HEK293 (cell line): ENCODE results near the gene S100PBP.
"Not testable (repeated sequence)": the region's sequence is repeated elsewhere in the genome, so short reads cannot be mapped to it uniquely, and the experiment has no call there.

ENCODE experiments used
- EGR2 ChIP-seq: fragments of 450-650 bp; formaldehyde crosslinking; IDR thresholded peaks from 2 replicates; pipeline ENCODE4 v1.5.1; 2016; ENCODE audit warnings: low read depth, missing biosample characterization, missing genetic modification characterization
- ZBTB21 ChIP-seq: fragments of 450-650 bp; formaldehyde crosslinking; IDR thresholded peaks from 2 replicates; pipeline ENCODE4 v1.5.1; 2017; ENCODE audit warnings: missing biosample characterization, missing genetic modification characterization
- ZBTB26 ChIP-seq: fragments of 450-650 bp; formaldehyde crosslinking; optimal IDR thresholded peaks from 2 replicates; pipeline ENCODE3; 2016; ENCODE audit warnings: missing biosample characterization, mild to moderate bottlenecking, missing genetic modification characterization
- ZNF146 ChIP-seq: fragments of 450-650 bp; formaldehyde crosslinking; IDR thresholded peaks from 2 replicates; pipeline ENCODE4 v1.5.1; 2016; ENCODE audit warnings: missing biosample characterization, missing genetic modification characterization
- ZNF221 ChIP-seq: fragments of 450-650 bp; formaldehyde crosslinking; IDR thresholded peaks from 2 replicates; pipeline ENCODE4 v1.5.1; 2017; ENCODE audit warnings: missing biosample characterization, missing genetic modification characterization, borderline replicate concordance
- ZNF292 ChIP-seq: fragments of 450-650 bp; formaldehyde crosslinking; IDR thresholded peaks from 2 replicates; pipeline ENCODE4 v1.5.1; 2016; ENCODE audit warnings: low read depth, missing biosample characterization, missing genetic modification characterization, borderline replicate concordance
- ZNF529 ChIP-seq: fragments of 450-650 bp; formaldehyde crosslinking; IDR thresholded peaks from 2 replicates; pipeline ENCODE4 v1.5.1; 2017; ENCODE audit warnings: missing genetic modification characterization, missing biosample characterization; ENCODE audit not compliant: insufficient replicate concordance
- ZNF658 ChIP-seq: fragments of 450-650 bp; formaldehyde crosslinking; IDR thresholded peaks from 2 replicates; pipeline ENCODE4; 2016; ENCODE audit warnings: missing biosample characterization, missing genetic modification characterization
- TF ChIP-seq, protein P1 (sequence below): fragments of 450-650 bp; formaldehyde crosslinking; IDR thresholded peaks from 2 replicates; pipeline ENCODE4 v1.5.0; 2017; ENCODE audit warnings: missing biosample characterization, missing genetic modification characterization, borderline replicate concordance
- TF ChIP-seq, protein P2 (sequence below): fragments of 450-650 bp; formaldehyde crosslinking; IDR thresholded peaks from 2 replicates; pipeline ENCODE4 v1.5.1; 2016; ENCODE audit warnings: missing biosample characterization, missing genetic modification characterization
- TF ChIP-seq, protein P3 (sequence below): fragments of 450-650 bp; formaldehyde crosslinking; IDR thresholded peaks from 2 replicates; pipeline ENCODE4 v1.5.1; 2016; ENCODE audit warnings: missing biosample characterization, missing genetic modification characterization
- TF ChIP-seq, protein P4 (sequence below): fragments of 450-650 bp; IDR thresholded peaks from 2 replicates; pipeline ENCODE4 v1.5.1; 2018; ENCODE audit warnings: missing biosample characterization, mild to moderate bottlenecking, missing genetic modification characterization

- TF ChIP-seq, protein P1, sequence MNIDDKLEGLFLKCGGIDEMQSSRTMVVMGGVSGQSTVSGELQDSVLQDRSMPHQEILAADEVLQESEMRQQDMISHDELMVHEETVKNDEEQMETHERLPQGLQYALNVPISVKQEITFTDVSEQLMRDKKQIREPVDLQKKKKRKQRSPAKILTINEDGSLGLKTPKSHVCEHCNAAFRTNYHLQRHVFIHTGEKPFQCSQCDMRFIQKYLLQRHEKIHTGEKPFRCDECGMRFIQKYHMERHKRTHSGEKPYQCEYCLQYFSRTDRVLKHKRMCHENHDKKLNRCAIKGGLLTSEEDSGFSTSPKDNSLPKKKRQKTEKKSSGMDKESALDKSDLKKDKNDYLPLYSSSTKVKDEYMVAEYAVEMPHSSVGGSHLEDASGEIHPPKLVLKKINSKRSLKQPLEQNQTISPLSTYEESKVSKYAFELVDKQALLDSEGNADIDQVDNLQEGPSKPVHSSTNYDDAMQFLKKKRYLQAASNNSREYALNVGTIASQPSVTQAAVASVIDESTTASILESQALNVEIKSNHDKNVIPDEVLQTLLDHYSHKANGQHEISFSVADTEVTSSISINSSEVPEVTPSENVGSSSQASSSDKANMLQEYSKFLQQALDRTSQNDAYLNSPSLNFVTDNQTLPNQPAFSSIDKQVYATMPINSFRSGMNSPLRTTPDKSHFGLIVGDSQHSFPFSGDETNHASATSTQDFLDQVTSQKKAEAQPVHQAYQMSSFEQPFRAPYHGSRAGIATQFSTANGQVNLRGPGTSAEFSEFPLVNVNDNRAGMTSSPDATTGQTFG (tag by site-specific recombination), result not testable (repeated sequence)
- TF ChIP-seq, protein P2, sequence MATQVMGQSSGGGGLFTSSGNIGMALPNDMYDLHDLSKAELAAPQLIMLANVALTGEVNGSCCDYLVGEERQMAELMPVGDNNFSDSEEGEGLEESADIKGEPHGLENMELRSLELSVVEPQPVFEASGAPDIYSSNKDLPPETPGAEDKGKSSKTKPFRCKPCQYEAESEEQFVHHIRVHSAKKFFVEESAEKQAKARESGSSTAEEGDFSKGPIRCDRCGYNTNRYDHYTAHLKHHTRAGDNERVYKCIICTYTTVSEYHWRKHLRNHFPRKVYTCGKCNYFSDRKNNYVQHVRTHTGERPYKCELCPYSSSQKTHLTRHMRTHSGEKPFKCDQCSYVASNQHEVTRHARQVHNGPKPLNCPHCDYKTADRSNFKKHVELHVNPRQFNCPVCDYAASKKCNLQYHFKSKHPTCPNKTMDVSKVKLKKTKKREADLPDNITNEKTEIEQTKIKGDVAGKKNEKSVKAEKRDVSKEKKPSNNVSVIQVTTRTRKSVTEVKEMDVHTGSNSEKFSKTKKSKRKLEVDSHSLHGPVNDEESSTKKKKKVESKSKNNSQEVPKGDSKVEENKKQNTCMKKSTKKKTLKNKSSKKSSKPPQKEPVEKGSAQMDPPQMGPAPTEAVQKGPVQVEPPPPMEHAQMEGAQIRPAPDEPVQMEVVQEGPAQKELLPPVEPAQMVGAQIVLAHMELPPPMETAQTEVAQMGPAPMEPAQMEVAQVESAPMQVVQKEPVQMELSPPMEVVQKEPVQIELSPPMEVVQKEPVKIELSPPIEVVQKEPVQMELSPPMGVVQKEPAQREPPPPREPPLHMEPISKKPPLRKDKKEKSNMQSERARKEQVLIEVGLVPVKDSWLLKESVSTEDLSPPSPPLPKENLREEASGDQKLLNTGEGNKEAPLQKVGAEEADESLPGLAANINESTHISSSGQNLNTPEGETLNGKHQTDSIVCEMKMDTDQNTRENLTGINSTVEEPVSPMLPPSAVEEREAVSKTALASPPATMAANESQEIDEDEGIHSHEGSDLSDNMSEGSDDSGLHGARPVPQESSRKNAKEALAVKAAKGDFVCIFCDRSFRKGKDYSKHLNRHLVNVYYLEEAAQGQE (tag by site-specific recombination), result not testable (repeated sequence)
- not testable (repeated sequence) for TF ChIP-seq ZNF658 (tag by site-specific recombination); ZNF529; ZNF292 (tag by site-specific recombination); ZNF146 (tag by site-specific recombination); ZBTB21 (tag by site-specific recombination); EGR2 (tag by site-specific recombination); ZBTB26 (tag by site-specific recombination); ZNF221
- TF ChIP-seq, protein P3, sequence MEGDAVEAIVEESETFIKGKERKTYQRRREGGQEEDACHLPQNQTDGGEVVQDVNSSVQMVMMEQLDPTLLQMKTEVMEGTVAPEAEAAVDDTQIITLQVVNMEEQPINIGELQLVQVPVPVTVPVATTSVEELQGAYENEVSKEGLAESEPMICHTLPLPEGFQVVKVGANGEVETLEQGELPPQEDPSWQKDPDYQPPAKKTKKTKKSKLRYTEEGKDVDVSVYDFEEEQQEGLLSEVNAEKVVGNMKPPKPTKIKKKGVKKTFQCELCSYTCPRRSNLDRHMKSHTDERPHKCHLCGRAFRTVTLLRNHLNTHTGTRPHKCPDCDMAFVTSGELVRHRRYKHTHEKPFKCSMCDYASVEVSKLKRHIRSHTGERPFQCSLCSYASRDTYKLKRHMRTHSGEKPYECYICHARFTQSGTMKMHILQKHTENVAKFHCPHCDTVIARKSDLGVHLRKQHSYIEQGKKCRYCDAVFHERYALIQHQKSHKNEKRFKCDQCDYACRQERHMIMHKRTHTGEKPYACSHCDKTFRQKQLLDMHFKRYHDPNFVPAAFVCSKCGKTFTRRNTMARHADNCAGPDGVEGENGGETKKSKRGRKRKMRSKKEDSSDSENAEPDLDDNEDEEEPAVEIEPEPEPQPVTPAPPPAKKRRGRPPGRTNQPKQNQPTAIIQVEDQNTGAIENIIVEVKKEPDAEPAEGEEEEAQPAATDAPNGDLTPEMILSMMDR, result not testable (repeated sequence)
- TF ChIP-seq, protein P4, sequence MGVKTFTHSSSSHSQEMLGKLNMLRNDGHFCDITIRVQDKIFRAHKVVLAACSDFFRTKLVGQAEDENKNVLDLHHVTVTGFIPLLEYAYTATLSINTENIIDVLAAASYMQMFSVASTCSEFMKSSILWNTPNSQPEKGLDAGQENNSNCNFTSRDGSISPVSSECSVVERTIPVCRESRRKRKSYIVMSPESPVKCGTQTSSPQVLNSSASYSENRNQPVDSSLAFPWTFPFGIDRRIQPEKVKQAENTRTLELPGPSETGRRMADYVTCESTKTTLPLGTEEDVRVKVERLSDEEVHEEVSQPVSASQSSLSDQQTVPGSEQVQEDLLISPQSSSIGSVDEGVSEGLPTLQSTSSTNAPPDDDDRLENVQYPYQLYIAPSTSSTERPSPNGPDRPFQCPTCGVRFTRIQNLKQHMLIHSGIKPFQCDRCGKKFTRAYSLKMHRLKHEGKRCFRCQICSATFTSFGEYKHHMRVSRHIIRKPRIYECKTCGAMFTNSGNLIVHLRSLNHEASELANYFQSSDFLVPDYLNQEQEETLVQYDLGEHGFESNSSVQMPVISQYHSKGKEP (tag by site-specific recombination), result not testable (repeated sequence)
Observed at GRCh38 chr1:32804460-32804859, 13.0 kb upstream of the S100PBP start.
